ENCODE data around the gene RNF141. TPM values are rescaled to one million over a fixed set of nuclear protein-coding genes. Genes with fewer than 3 reads are reported as not detected.

RNF141 gene
- total RNA-seq, 1 experiment from 2014 or later, result 23.2 TPM

GRCh38 chr11:10587388-10587787 is 46.4 kb upstream of the RNF141 start (continued):
- TF ChIP-seq, protein P1, sequence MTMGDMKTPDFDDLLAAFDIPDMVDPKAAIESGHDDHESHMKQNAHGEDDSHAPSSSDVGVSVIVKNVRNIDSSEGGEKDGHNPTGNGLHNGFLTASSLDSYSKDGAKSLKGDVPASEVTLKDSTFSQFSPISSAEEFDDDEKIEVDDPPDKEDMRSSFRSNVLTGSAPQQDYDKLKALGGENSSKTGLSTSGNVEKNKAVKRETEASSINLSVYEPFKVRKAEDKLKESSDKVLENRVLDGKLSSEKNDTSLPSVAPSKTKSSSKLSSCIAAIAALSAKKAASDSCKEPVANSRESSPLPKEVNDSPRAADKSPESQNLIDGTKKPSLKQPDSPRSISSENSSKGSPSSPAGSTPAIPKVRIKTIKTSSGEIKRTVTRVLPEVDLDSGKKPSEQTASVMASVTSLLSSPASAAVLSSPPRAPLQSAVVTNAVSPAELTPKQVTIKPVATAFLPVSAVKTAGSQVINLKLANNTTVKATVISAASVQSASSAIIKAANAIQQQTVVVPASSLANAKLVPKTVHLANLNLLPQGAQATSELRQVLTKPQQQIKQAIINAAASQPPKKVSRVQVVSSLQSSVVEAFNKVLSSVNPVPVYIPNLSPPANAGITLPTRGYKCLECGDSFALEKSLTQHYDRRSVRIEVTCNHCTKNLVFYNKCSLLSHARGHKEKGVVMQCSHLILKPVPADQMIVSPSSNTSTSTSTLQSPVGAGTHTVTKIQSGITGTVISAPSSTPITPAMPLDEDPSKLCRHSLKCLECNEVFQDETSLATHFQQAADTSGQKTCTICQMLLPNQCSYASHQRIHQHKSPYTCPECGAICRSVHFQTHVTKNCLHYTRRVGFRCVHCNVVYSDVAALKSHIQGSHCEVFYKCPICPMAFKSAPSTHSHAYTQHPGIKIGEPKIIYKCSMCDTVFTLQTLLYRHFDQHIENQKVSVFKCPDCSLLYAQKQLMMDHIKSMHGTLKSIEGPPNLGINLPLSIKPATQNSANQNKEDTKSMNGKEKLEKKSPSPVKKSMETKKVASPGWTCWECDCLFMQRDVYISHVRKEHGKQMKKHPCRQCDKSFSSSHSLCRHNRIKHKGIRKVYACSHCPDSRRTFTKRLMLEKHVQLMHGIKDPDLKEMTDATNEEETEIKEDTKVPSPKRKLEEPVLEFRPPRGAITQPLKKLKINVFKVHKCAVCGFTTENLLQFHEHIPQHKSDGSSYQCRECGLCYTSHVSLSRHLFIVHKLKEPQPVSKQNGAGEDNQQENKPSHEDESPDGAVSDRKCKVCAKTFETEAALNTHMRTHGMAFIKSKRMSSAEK (CRISPR knock-in tag; IDR thresholded peaks at IDR 0.05; ENCODE audit: borderline replicate concordance), result no peak
- TF ChIP-seq ZBTB43 (CRISPR knock-in tag; IDR thresholded peaks at IDR 0.05) (no peak), SP1 (CRISPR knock-in tag; conservative IDR thresholded peaks at IDR 0.05) (no peak), SOX15 (CRISPR knock-in tag; IDR thresholded peaks at IDR 0.05) (no peak), ETV6 (CRISPR knock-in tag; IDR thresholded peaks at IDR 0.05) (no peak), ATF1 (CRISPR knock-in tag; IDR thresholded peaks at IDR 0.05) (no peak)
- TF ChIP-seq, protein P2, sequence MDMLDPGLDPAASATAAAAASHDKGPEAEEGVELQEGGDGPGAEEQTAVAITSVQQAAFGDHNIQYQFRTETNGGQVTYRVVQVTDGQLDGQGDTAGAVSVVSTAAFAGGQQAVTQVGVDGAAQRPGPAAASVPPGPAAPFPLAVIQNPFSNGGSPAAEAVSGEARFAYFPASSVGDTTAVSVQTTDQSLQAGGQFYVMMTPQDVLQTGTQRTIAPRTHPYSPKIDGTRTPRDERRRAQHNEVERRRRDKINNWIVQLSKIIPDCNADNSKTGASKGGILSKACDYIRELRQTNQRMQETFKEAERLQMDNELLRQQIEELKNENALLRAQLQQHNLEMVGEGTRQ (CRISPR knock-in tag; IDR thresholded peaks at IDR 0.05), result no peak
- TF ChIP-seq, protein P3, sequence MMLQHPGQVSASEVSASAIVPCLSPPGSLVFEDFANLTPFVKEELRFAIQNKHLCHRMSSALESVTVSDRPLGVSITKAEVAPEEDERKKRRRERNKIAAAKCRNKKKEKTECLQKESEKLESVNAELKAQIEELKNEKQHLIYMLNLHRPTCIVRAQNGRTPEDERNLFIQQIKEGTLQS (CRISPR knock-in tag; conservative IDR thresholded peaks at IDR 0.05), result no peak

GRCh38 chr11:10584071-10584501 is 43.1 kb upstream of the RNF141 start:
- CTCF ChIA-PET, result no interaction called here
- no peak for ATAC-seq

More at GRCh38 chr11:10584071-10584501, 43.1 kb upstream of the RNF141 start:
- no peak overlapping the region for H3K4me3 Mint-ChIP-seq
- H3K9me3 Mint-ChIP-seq, result no peaks in the 10 kb centered on the region
- H3K4me1 Mint-ChIP-seq, result peaks cover 4% of the 10 kb centered on the region; the same call in 1 of the 2 replicates
- no peaks in the 10 kb centered on the region for H3K27me3 Mint-ChIP-seq (ENCODE audit: low read depth)
- H3K27ac Mint-ChIP-seq, result no peak overlapping the region
- TF ChIP-seq, protein P4, sequence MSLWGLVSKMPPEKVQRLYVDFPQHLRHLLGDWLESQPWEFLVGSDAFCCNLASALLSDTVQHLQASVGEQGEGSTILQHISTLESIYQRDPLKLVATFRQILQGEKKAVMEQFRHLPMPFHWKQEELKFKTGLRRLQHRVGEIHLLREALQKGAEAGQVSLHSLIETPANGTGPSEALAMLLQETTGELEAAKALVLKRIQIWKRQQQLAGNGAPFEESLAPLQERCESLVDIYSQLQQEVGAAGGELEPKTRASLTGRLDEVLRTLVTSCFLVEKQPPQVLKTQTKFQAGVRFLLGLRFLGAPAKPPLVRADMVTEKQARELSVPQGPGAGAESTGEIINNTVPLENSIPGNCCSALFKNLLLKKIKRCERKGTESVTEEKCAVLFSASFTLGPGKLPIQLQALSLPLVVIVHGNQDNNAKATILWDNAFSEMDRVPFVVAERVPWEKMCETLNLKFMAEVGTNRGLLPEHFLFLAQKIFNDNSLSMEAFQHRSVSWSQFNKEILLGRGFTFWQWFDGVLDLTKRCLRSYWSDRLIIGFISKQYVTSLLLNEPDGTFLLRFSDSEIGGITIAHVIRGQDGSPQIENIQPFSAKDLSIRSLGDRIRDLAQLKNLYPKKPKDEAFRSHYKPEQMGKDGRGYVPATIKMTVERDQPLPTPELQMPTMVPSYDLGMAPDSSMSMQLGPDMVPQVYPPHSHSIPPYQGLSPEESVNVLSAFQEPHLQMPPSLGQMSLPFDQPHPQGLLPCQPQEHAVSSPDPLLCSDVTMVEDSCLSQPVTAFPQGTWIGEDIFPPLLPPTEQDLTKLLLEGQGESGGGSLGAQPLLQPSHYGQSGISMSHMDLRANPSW (CRISPR knock-in tag; conservative IDR thresholded peaks at IDR 0.05; ENCODE audit: low read depth), result no peak
- TF ChIP-seq ZNF232 (CRISPR knock-in tag; IDR thresholded peaks at IDR 0.05) (no peak), SOX15 (CRISPR knock-in tag; IDR thresholded peaks at IDR 0.05) (no peak), TEAD1 (CRISPR knock-in tag; IDR thresholded peaks at IDR 0.05) (no peak), NR3C1 (CRISPR knock-in tag; conservative IDR thresholded peaks at IDR 0.05; ENCODE audit: low read depth) (no peak), NFATC4 (CRISPR knock-in tag; IDR thresholded peaks at IDR 0.05) (no peak), JUN (CRISPR knock-in tag; IDR thresholded peaks at IDR 0.05) (no peak), SP1 (CRISPR knock-in tag; conservative IDR thresholded peaks at IDR 0.05) (no peak), ZNF512 (CRISPR knock-in tag; IDR thresholded peaks at IDR 0.05; ENCODE audit: borderline replicate concordance) (no peak), ZBTB21 (CRISPR knock-in tag; IDR thresholded peaks at IDR 0.05; ENCODE audit: borderline replicate concordance) (no peak), ELF4 (CRISPR knock-in tag; IDR thresholded peaks at IDR 0.05; ENCODE audit: low read depth) (no peak), SMAD3 (CRISPR knock-in tag; IDR thresholded peaks at IDR 0.05; ENCODE audit: borderline replicate concordance) (no peak), SMAD4 (CRISPR knock-in tag; IDR thresholded peaks at IDR 0.05) (no peak), NFYB (CRISPR knock-in tag; conservative IDR thresholded peaks at IDR 0.05; ENCODE audit: low read depth) (no peak), ZNF121 (CRISPR knock-in tag; IDR thresholded peaks at IDR 0.05) (no peak), NR1H2 (CRISPR knock-in tag; IDR thresholded peaks at IDR 0.05) (no peak), KAT7 (CRISPR knock-in tag; IDR thresholded peaks at IDR 0.05; ENCODE audit: borderline replicate concordance) (no peak), IRF2 (CRISPR knock-in tag; IDR thresholded peaks at IDR 0.05; ENCODE audit: borderline replicate concordance, low read depth) (no peak), TP53 (CRISPR knock-in tag; IDR thresholded peaks at IDR 0.05) (no peak)
- TF ChIP-seq, protein P3 (CRISPR knock-in tag; conservative IDR thresholded peaks at IDR 0.05), result no peak
- peaks cover 5% of the 10 kb centered on the region; the same call in 1 of the 2 replicates for H3K36me3 Mint-ChIP-seq
- no peak for DNase-seq (ENCODE audit: low spot score)
- POLR2A ChIA-PET, result no interaction called here

All from WTC11 (cell line).